Upper lobe of left lung (tissue), 6 donors: ENCODE measurements around the gene NBAS. TPM values are rescaled to one million over a fixed set of nuclear protein-coding genes. Genes with fewer than 3 reads are reported as not detected.

ENCODE experiments used
- ATAC-seq, 2 donors: fragments of 200-7000 bp; cut with Tn5 transposase; one replicate each; pipeline ENCODE4 v1.9.1; 2022; ENCODE audit warnings: mild to moderate bottlenecking in 2 of 2, moderate library complexity in 2 of 2; ENCODE audit not compliant: low FRiP score in 2 of 2
- DNase-seq, 2 donors: peaks; one replicate each; pipeline ENCODE4 v3.0.0-alpha.2; 2019 to 2020
- H3K27ac ChIP-seq, 4 donors: fragments of 200-600 bp; sonication (generic); one replicate each; pipeline ENCODE4 v1.5.1; 2016 to 2019
- H3K27me3 ChIP-seq, 4 donors: fragments of 200-600 bp; sonication (generic); one replicate each; pipeline ENCODE4 v1.5.1; 2017 to 2019
- H3K36me3 ChIP-seq, 4 donors: fragments of 200-600 bp; sonication (generic); one replicate each; pipeline ENCODE4 v1.5.1; 2016 to 2019
- H3K4me1 ChIP-seq, 4 donors: fragments of 200-600 bp; sonication (generic); one replicate each; pipeline ENCODE4 v1.5.1; 2018 to 2019
- H3K4me3 ChIP-seq, 4 donors: fragments of 200-600 bp; sonication (generic); one replicate each; pipeline ENCODE4 v1.5.1; 2017 to 2019; ENCODE audit warnings: mild to moderate bottlenecking in 2 of 4, moderate library complexity in 1 of 4
- H3K9me3 ChIP-seq, 4 donors: fragments of 200-600 bp; sonication (generic); one replicate each; pipeline ENCODE4 v1.5.1; 2018 to 2019
- CTCF ChIP-seq, 6 experiments: fragments of 450-650 bp in 4 of 6; fragments of 200-600 bp in 2 of 6; sonication (generic) in 2 of 6; IDR thresholded peaks; one replicate each; pipeline ENCODE4 v1.5.1; 2016 to 2019; ENCODE audit warnings: antibody characterized with exemption in 6 of 6
- EP300 ChIP-seq, 4 donors: sonication (generic); formaldehyde crosslinking; IDR thresholded peaks; one replicate each; pipeline ENCODE4 v1.5.1; 2017; ENCODE audit warnings: antibody characterized with exemption in 4 of 4, control low read depth in 2 of 4
- POLR2A ChIP-seq, 4 donors: fragments of 450-650 bp; IDR thresholded peaks; one replicate each; pipeline ENCODE4 v1.5.1; 2016 to 2017; ENCODE audit warnings: antibody characterized with exemption in 4 of 4, mild to moderate bottlenecking in 2 of 4
- POLR2AphosphoS5 ChIP-seq, 2 donors: sonication (generic); formaldehyde crosslinking; IDR thresholded peaks; one replicate each; pipeline ENCODE4 v1.5.1; 2017; ENCODE audit warnings: antibody characterized with exemption in 2 of 2
- WGBS, 2 donors: methylation state at CpG; one replicate each; pipeline ENCODE4 v1.1.5; 2017 to 2018; 5-methylcytosine and 5-hydroxymethylcytosine counted together
- total RNA-seq, 6 donors: library from RNA; depleted of rRNA in 4 of 6; stranded (reverse); fragments of >200 nt in 4 of 6; gene quantifications; one replicate each; pipeline versions ENCODE4 v1.1.0 to v1.2.1, GENCODE V29; 2016 to 2021
- donor health status: DM: no; HTN: no; CAD: no; lungs with moderate emphysema.
- donor health status: DM: no; HTN: yes; CAD: no; lungs with severe emphysema.

NBAS gene
- total RNA-seq, 6 donors from 2014 or later = 33.2 to 75.5 (median 43.1) TPM

- H3K27me3 ChIP-seq = no peaks in the 10 kb centered on the region
- TF ChIP-seq EP300 (IDR thresholded peaks at IDR 0.05) (no peak), POLR2A (IDR thresholded peaks at IDR 0.05) (no peak), CTCF (IDR thresholded peaks at IDR 0.05) (no peak)
- H3K27ac ChIP-seq = no peak overlapping the region
- WGBS, 2 donors = 84 to 85% methylated on average over 4 of the region's 4 CpGs
- no peaks in the 10 kb centered on the region for H3K4me1 ChIP-seq
- ATAC-seq (no peak), DNase-seq (no peak)
- no peak overlapping the region for H3K4me3 ChIP-seq
- H3K9me3 ChIP-seq = no peaks in the 10 kb centered on the region
- peaks cover 0 to 22% (median 4%) of the 10 kb centered on the region in 4 donors for H3K36me3 ChIP-seq
Measured at GRCh38 chr2:15538792-15539191, 22.3 kb downstream of the NBAS start.

GRCh38 chr2:15533860-15534480 lies 27.2 kb downstream of the NBAS start:
- Histone ChIP-seq H3K27ac (no peak overlapping the region), H3K36me3 (peaks cover 0 to 48% (median 7%) of the 10 kb centered on the region in 4 donors), H3K4me1 (no peaks in the 10 kb centered on the region), H3K4me3 (no peak overlapping the region), H3K27me3 (no peaks in the 10 kb centered on the region), H3K9me3 (no peaks in the 10 kb centered on the region)
- ATAC-seq (no peak), DNase-seq (no peak)
- whole genome bisulfite sequencing, 2 donors = 85 to 92% methylated on average over 5 of the region's 5 CpGs
- TF ChIP-seq POLR2AphosphoS5 (IDR thresholded peaks at IDR 0.05) (no peak), EP300 (IDR thresholded peaks at IDR 0.05) (no peak), CTCF (IDR thresholded peaks at IDR 0.05) (no peak), POLR2A (IDR thresholded peaks at IDR 0.05) (no peak)

- Histone ChIP-seq H3K9me3 (no peaks in the 10 kb centered on the region), H3K27me3 (no peaks in the 10 kb centered on the region), H3K36me3 (peaks cover 0 to 43% (median 8%) of the 10 kb centered on the region in 4 donors), H3K27ac (no peak overlapping the region), H3K4me1 (no peaks in the 10 kb centered on the region), H3K4me3 (no peak overlapping the region)
- no peak for DNase-seq
- no peak for TF ChIP-seq CTCF (IDR thresholded peaks at IDR 0.05)
- no peak for TF ChIP-seq EP300 (IDR thresholded peaks at IDR 0.05)
- no peak for TF ChIP-seq POLR2A (IDR thresholded peaks at IDR 0.05)
- TF ChIP-seq POLR2AphosphoS5 (IDR thresholded peaks at IDR 0.05) = no peak
- ATAC-seq = no peak
- WGBS, 2 donors = 94 to 95% methylated on average over 5 of the region's 5 CpGs
Measured at GRCh38 chr2:15532996-15533395, 28.1 kb downstream of the NBAS start.

- 92 to 93% methylated on average over 7 of the region's 7 CpGs for WGBS, 2 donors
- DNase-seq (no peak), ATAC-seq (no peak)
- Histone ChIP-seq H3K36me3 (peaks cover 0 to 48% (median 8%) of the 10 kb centered on the region in 4 donors), H3K9me3 (no peaks in the 10 kb centered on the region), H3K27ac (no peak overlapping the region), H3K27me3 (no peaks in the 10 kb centered on the region), H3K4me1 (no peaks in the 10 kb centered on the region), H3K4me3 (no peak overlapping the region)
- TF ChIP-seq EP300 (IDR thresholded peaks at IDR 0.05) (no peak), CTCF (IDR thresholded peaks at IDR 0.05) (no peak), POLR2AphosphoS5 (IDR thresholded peaks at IDR 0.05) (no peak), POLR2A (IDR thresholded peaks at IDR 0.05) (no peak)
Measured at GRCh38 chr2:15531095-15531854, 29.9 kb downstream of the NBAS start.
